ENCODE results near the gene ACTL6B.

GRCh38 chr7:100693312-100694097 is 37.3 kb upstream of the ACTL6B start:
- TF ChIP-seq CTCF (IDR thresholded peaks at IDR 0.05) (no peak), POLR2A (IDR thresholded peaks at IDR 0.05) (no peak)
